Measurements from ENCODE around the gene OR9Q1. TPM values are rescaled to one million over a fixed set of nuclear protein-coding genes. Genes with fewer than 3 reads are reported as not detected.

The OR9Q1 gene
- total and polyA plus RNA-seq, 2 of the 8 experiments (the other 6 are each of a cell fraction or from before 2014, with no cell fraction given): not detected

DNA sequence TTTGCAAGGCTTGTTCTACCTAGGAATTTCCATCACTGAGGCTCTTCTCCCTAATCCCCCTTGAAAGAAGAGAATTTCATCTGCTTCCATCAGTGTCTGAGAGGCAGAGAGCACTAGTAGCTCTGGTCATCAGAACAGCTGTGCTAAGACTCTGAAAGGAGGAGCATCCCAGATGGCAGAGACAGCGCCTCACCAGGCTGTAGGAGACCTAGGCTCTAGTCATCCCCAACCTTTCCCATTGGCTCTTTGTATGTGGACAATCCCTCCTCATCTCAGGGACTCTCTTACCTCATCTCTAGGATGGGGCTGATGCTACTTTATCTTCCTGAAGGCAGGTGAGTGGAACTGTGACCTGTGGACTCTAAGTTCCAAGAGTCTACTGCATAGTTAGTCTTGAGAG is 110.5 kb downstream of the OR9Q1 start (continued):
- TF ChIP-seq, protein P1, sequence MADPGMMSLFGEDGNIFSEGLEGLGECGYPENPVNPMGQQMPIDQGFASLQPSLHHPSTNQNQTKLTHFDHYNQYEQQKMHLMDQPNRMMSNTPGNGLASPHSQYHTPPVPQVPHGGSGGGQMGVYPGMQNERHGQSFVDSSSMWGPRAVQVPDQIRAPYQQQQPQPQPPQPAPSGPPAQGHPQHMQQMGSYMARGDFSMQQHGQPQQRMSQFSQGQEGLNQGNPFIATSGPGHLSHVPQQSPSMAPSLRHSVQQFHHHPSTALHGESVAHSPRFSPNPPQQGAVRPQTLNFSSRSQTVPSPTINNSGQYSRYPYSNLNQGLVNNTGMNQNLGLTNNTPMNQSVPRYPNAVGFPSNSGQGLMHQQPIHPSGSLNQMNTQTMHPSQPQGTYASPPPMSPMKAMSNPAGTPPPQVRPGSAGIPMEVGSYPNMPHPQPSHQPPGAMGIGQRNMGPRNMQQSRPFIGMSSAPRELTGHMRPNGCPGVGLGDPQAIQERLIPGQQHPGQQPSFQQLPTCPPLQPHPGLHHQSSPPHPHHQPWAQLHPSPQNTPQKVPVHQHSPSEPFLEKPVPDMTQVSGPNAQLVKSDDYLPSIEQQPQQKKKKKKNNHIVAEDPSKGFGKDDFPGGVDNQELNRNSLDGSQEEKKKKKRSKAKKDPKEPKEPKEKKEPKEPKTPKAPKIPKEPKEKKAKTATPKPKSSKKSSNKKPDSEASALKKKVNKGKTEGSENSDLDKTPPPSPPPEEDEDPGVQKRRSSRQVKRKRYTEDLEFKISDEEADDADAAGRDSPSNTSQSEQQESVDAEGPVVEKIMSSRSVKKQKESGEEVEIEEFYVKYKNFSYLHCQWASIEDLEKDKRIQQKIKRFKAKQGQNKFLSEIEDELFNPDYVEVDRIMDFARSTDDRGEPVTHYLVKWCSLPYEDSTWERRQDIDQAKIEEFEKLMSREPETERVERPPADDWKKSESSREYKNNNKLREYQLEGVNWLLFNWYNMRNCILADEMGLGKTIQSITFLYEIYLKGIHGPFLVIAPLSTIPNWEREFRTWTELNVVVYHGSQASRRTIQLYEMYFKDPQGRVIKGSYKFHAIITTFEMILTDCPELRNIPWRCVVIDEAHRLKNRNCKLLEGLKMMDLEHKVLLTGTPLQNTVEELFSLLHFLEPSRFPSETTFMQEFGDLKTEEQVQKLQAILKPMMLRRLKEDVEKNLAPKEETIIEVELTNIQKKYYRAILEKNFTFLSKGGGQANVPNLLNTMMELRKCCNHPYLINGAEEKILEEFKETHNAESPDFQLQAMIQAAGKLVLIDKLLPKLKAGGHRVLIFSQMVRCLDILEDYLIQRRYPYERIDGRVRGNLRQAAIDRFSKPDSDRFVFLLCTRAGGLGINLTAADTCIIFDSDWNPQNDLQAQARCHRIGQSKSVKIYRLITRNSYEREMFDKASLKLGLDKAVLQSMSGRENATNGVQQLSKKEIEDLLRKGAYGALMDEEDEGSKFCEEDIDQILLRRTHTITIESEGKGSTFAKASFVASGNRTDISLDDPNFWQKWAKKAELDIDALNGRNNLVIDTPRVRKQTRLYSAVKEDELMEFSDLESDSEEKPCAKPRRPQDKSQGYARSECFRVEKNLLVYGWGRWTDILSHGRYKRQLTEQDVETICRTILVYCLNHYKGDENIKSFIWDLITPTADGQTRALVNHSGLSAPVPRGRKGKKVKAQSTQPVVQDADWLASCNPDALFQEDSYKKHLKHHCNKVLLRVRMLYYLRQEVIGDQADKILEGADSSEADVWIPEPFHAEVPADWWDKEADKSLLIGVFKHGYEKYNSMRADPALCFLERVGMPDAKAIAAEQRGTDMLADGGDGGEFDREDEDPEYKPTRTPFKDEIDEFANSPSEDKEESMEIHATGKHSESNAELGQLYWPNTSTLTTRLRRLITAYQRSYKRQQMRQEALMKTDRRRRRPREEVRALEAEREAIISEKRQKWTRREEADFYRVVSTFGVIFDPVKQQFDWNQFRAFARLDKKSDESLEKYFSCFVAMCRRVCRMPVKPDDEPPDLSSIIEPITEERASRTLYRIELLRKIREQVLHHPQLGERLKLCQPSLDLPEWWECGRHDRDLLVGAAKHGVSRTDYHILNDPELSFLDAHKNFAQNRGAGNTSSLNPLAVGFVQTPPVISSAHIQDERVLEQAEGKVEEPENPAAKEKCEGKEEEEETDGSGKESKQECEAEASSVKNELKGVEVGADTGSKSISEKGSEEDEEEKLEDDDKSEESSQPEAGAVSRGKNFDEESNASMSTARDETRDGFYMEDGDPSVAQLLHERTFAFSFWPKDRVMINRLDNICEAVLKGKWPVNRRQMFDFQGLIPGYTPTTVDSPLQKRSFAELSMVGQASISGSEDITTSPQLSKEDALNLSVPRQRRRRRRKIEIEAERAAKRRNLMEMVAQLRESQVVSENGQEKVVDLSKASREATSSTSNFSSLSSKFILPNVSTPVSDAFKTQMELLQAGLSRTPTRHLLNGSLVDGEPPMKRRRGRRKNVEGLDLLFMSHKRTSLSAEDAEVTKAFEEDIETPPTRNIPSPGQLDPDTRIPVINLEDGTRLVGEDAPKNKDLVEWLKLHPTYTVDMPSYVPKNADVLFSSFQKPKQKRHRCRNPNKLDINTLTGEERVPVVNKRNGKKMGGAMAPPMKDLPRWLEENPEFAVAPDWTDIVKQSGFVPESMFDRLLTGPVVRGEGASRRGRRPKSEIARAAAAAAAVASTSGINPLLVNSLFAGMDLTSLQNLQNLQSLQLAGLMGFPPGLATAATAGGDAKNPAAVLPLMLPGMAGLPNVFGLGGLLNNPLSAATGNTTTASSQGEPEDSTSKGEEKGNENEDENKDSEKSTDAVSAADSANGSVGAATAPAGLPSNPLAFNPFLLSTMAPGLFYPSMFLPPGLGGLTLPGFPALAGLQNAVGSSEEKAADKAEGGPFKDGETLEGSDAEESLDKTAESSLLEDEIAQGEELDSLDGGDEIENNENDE (IDR thresholded peaks at IDR 0.05; ENCODE audit: insufficient replicate concordance, low read length): no peak
- TF ChIP-seq CBX8 (IDR thresholded peaks at IDR 0.05; ENCODE audit: borderline replicate concordance, low read depth, low read length): no peak
- no peak for TF ChIP-seq KDM4A (IDR thresholded peaks at IDR 0.05; ENCODE audit: low read depth, low read length, severe bottlenecking)
- TF ChIP-seq NRF1 (IDR thresholded peaks at IDR 0.05; ENCODE audit: low read depth, low read length): no peak
- no peak for TF ChIP-seq SP1 (IDR thresholded peaks at IDR 0.05; ENCODE audit: low read depth, low read length)
- no peak for TF ChIP-seq RXRA (IDR thresholded peaks at IDR 0.05; ENCODE audit: insufficient read depth, low read depth, low read length)
- no peak for TF ChIP-seq BACH1 (IDR thresholded peaks at IDR 0.05; ENCODE audit: low read length)
- TF ChIP-seq GABPA (IDR thresholded peaks at IDR 0.05; ENCODE audit: borderline replicate concordance, insufficient read depth, low read length): no peak
- TF ChIP-seq RBBP5 (IDR thresholded peaks at IDR 0.05; ENCODE audit: borderline replicate concordance, low read depth, low read length): no peak
- TF ChIP-seq ZNF274 (IDR thresholded peaks at IDR 0.05; ENCODE audit: borderline replicate concordance, extremely low read depth, low read length): no peak
- TF ChIP-seq KDM1A (IDR thresholded peaks at IDR 0.05; ENCODE audit: borderline replicate concordance, low read length): no peak
- no peak for TF ChIP-seq POU5F1 (IDR thresholded peaks at IDR 0.05; ENCODE audit: low read depth, low read length)
